Stimulated activated CD4-positive, alpha-beta T cell treated with anti-CD3 and anti-CD28 coated beads, Interleukin-1b, Interleukin-23, amount 100 ng/mL, for 4 hours (primary cell): Measurements from ENCODE around the gene THUMPD2.
"Not testable (repeated sequence)": the region's sequence is repeated elsewhere in the genome, so short reads cannot be mapped to it uniquely, and the experiment has no call there.

ENCODE experiments used
- DNase-seq, 2 donors: peaks; one replicate each; pipeline ENCODE4 v3.0.0-alpha.2; 2020; ENCODE audit warnings: low read depth in 2 of 2

Gene THUMPD2

DNA sequence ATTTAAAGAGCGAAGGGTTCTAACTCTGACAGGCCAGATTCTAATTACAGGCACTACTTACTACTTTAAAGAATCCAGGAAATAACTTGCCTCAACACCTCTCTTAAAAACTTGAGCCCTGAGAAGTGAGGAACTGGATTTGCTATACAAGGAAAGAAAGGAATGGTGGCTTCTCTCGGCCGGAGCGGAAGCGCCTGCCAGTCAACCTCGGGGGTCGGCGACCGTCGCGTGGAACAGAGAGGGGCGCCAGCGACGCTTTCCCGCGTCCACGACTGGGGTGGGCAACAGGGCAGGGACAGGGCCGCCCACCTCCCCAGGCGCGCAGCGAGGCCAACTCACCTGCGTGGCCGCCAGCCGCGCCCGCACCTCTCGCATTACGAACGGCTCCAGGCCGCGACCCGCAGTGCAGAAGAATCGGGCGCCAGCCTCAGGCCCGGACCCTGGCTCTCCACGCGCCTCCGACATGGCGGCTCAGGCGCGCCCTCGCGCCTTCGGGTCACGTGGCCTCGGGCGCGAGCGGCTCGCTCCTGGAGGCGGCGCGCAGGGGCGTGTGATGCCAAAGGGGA, at the start of gene THUMPD2:
THUMPD2 (minus strand) TSS at position 484 of the 566 bp plus-strand sequence; CDS start at position 465, 19 bp downstream.
- DNase-seq, result peak; percentile 52 to 57

DNA sequence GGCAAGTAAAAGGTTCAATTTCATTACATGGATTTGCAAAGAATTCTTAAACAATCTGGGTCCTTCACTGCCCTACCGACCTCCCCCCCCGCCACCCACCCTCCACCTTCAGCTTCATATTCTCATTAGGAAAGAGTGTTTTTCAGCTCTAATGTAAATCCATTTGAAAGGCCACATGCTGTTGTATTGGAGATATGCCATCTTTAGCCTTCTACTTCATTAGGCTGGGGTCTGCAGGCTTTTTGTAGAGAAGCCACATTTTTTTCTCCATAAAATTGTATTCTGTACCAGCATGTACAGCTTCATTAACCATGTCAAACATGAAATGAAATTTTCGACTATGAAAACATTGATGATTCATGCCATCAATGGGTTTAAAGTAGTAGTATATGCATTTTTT, 42.8 kb upstream of the THUMPD2 start:
- DNase-seq, result no peak

GRCh38 chr2:39816845-39817244, 37.8 kb upstream of the THUMPD2 start:
- no peak for DNase-seq

DNA sequence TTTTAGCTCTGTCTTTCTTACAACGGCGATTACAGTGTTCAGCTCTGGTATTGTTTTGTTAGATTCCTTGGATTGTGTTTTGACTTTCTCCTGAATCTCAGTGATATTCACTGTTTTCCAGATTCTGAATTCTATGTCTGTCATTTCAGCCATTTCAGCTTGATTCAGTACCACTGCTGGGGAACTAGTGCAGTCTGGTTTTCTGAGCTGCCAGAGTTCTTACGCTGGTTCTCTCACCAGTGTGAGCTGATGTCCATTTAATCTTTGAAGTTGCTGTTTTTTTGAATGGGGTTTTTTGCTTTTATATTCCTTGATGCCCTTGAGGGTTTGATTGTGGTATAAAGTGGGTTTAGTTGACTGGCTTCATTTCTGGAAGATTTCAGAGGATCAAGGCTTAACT, 37.4 kb upstream of the THUMPD2 start:
- DNase-seq, result no peak

GRCh38 chr2:39805936-39806608, 27.0 kb upstream of the THUMPD2 start:
- no peak for DNase-seq

DNA sequence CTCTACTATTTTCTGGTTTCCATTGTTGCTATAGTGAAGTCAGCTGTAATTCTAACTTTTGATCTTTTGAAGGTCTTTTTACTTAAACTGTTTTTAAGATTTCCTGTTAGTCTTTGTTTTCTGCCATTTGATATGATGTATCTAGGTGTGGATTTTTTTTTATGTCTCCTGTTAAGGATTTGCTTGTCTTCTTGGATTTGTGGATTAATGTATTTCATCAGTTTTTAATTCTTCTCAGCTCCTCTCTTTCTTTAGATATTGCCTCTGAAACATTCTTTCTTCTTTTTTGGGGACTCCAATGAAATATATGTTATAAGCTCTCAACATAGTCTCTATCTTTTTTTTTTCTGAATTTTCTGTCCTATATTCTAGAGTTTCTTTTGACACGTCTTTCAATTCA, 24.8 kb upstream of the THUMPD2 start:
- DNase-seq, result no peak

- DNase-seq, result no peak
These were observed 21.7 kb upstream of the THUMPD2 start for GRCh38 chr2:39800752-39801151.

- no peak for DNase-seq
These were observed 17.1 kb upstream of the THUMPD2 start for GRCh38 chr2:39796134-39796533.

DNA sequence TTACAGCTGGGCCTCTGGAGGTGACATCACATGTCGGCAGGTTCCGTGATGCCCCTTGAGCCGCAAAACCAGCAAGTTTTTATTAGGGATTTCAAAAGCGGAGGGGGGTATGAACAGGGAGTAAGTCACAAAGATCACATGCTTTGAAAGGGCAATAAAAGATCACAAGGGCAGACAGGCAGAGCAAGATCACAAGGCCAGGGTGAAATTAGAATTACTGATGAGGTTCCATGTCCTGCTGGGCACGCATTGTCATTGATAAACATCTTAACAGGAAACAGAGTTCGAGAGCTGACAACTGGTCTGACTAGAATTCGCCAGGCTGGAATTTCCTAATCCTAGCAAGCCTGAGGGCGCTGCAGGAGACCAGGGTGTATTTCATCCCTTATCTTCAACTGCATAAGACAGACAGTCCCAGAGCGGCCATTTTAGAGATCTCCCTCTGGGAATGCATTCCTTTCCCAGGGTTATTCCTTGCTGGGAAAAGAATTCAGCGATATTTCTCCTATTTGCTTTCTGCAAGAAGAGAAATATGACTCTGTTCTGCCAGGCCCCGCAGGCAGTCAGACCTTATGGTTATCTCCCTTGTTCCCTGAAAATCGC, 11.3 kb upstream of the THUMPD2 start:
- DNase-seq, result not testable (repeated sequence)

DNA sequence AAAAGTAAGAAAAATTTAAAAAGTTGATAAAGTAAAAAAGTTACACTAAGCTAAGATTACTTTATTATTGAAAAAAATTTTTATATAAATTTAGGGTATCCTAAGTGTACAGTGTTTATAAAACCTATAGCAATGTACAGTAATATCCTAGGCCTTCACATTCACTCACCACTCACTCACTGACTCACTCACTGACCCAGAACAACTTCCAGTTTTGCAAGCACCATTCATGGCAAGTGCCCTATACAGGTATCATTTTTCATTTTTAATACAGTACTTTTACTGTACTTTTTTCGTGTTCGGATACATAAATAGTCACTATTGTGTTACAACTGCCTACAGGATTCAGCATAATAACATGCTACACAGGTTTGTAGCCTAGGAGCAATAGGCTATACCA, 8.9 kb upstream of the THUMPD2 start:
- no peak for DNase-seq

GRCh38 chr2:39786761-39787522, 7.9 kb upstream of the THUMPD2 start:
- no peak for DNase-seq

GRCh38 chr2:39782591-39782990, 3.5 kb upstream of the THUMPD2 start:
- no peak for DNase-seq

GRCh38 chr2:39781697-39782096, 2.6 kb upstream of the THUMPD2 start:
- DNase-seq, result no peak

- DNase-seq, result no peak
These were observed 2.0 kb upstream of the THUMPD2 start for GRCh38 chr2:39780825-39781600.

DNA sequence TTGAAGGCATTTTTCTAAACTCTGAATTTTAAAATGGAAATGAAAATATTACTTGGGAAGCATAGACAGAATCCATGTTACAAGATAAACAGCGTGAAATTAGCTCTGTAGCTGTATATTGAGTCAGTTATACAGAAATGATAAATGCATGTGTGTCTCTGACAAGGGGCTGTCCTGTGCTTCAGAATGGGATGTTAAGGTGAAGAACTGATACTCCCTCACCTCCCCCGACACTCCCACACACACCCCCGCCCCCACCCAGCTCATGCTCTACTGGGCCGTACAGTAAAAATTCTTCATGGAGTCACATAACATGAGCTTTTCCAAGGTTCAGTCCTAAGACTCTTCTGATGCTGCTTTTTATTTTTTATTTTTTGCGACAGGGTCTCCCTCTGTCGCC, 869 bp upstream of the THUMPD2 start:
- no peak for DNase-seq

- DNase-seq, result no peak
These were observed 338 bp upstream of the THUMPD2 start for GRCh38 chr2:39779341-39779851.

DNA sequence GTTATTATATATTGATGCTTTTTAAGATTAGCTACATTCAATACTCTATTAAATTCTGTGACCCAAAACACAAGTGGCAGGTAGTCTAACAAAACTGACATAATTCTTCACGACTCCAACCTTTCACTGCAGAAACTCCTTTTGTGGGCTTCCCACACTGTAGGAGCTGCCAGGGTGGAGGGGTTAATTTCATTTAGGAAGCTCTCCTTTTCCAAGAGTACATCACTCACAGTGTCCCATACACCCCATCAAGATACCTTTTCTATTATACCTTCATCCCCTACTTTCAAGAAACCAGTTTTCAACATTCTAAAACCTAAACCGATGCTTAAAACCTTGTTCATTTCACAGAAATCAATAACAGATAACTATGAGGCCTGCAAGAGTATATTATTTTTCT, 825 bp downstream of the THUMPD2 start:
- DNase-seq, result no peak

DNA sequence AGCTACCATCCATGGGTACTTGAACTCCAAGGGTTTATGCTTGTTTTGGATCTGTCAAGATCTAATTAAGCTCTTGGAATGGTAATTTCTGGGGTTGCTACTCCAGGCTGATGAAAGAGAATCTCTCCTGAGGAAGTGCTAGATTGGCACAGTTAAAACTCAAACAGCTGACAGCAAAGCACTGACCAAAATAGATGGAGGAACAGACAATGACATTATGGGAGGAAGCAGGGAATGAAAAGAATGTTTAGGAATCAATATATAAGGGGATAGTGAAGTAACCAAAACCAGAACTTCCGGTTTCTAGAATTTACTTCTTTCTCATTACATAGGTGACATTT, 6.3 kb downstream of the THUMPD2 start:
- DNase-seq, result no peak

DNA sequence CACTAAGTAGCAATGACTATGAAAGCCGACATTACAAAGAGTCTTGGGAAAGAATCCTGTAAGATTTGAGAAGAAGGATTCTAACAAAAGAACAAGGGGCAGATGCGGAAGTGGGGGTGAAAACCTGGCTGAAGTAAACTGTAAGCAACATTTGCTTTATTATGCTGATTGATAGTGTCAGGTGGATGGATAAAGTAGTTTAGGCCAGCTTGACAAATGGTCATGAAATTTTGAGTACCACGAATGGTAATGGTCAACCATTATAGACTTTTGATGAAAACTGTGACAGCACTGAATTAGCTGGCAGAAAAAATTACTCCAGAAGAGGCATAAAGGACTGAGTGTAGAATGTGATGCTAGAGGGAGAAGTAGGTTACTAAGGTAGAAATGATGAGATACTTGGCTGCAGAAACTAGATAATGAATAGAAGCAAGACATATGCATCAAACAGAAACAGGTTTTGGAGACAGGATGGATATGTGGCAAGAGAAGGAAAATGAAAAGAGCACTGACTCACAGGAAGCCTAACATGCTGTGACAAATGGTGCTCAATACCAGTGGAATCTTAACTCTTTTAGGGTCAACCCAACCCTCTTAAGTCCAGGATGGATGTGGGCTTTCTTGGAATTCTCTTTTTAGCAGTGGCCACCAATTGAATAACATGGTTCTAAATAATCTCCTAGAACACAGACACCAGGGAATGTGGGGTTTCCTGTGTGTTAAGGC, 6.8 kb downstream of the THUMPD2 start:
- no peak for DNase-seq

DNA sequence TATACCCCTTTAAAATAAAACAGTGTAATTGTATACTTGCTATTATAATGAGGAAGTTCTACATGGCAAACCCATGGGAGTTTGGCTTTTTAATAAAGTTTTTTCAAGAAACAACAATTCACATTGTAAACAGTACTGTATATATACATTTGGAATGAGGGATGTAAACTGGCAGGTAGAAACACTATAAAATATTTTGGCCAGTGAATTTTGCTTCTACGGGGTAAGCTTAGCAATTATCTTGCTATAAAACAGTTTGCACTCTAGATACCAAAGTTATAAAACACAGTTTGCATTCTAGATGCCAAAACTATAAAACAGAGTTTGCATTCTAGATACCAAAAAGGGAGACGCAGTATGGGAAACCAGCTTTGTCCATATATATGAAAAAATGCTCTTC, 16.6 kb downstream of the THUMPD2 start:
- DNase-seq, result no peak

DNA sequence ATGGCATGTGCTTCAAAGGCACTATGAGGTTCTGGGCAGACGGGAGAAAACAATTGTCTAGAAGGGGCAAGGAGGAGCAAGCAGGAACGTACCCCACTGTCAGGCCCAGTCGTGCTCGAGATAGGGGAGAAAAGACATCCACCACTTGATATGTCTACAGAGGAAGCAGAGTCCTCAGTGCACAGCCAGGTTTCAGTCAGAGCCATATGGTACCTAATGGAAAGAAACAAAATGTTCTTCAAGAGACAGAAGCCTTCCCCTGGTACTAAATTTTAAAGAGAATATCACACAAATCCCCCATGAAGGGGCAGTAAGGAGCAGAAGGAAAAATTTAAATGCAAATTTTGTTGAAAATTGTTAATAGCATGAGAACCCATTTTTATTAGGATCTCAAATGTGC, 21.9 kb downstream of the THUMPD2 start:
- DNase-seq, result no peak
